Mesenchymal stem cell (in vitro differentiated cells and primary cell): ENCODE measurements around the gene GMFB.

Source experiments
- DNase-seq: peaks from one replicate; pipeline ENCODE4 v3.0.0-alpha.2; 2013
- H2AFZ ChIP-seq: one replicate; pipeline ENCODE4 v1.6.1; 2013; ENCODE audit warnings: low read depth, mild to moderate bottlenecking, control low read depth, inconsistent platforms, low read length, moderate library complexity
- H2AK5ac ChIP-seq: 2 replicates; pipeline ENCODE4 v1.6.1; 2013; ENCODE audit warnings: low read length, moderate library complexity, mild to moderate bottlenecking, inconsistent platforms; ENCODE audit not compliant: severe bottlenecking
- H2BK120ac ChIP-seq: one replicate; pipeline ENCODE4 v1.6.1; 2013; ENCODE audit warnings: low read depth, mild to moderate bottlenecking, inconsistent platforms, low read length, moderate library complexity
- H2BK12ac ChIP-seq, 2 experiments: one replicate each; pipeline ENCODE4 v1.6.1; 2013; ENCODE audit warnings: inconsistent platforms in 2 of 2, low read length in 2 of 2, mild to moderate bottlenecking in 2 of 2, moderate library complexity in 2 of 2, control low read depth in 1 of 2
- H2BK15ac ChIP-seq: one replicate; pipeline ENCODE4 v1.6.1; 2013; ENCODE audit warnings: mild to moderate bottlenecking, low read depth, inconsistent platforms; ENCODE audit not compliant: poor library complexity, severe bottlenecking
- H2BK5ac ChIP-seq: 2 replicates; pipeline ENCODE4 v1.6.1; 2013; ENCODE audit warnings: low read depth, mild to moderate bottlenecking, low read length, control low read depth, inconsistent platforms; ENCODE audit not compliant: poor library complexity, severe bottlenecking
- H3K14ac ChIP-seq, 2 experiments: one replicate each; pipeline ENCODE4 v1.6.1; 2013; ENCODE audit warnings: inconsistent platforms in 2 of 2, low read length in 2 of 2, control low read depth in 1 of 2, mild to moderate bottlenecking in 1 of 2, moderate library complexity in 1 of 2
- H3K18ac ChIP-seq, 2 experiments: one replicate each; pipeline ENCODE4 v1.6.1; 2013; ENCODE audit warnings: inconsistent platforms in 2 of 2, low read length in 2 of 2, control low read depth in 1 of 2, low read depth in 1 of 2, mild to moderate bottlenecking in 1 of 2
- H3K23ac ChIP-seq, 2 experiments: one replicate each; pipeline ENCODE4 v1.6.1; 2013; ENCODE audit warnings: inconsistent platforms in 2 of 2, low read length in 2 of 2, mild to moderate bottlenecking in 2 of 2, moderate library complexity in 2 of 2, control low read depth in 1 of 2
- H3K27ac ChIP-seq: 2 replicates; pipeline ENCODE4 v1.5.1; 2013; ENCODE audit warnings: mild to moderate bottlenecking, moderate library complexity, low read length, control low read depth, inconsistent platforms; ENCODE audit not compliant: poor library complexity, severe bottlenecking
- H3K27me3 ChIP-seq, 2 experiments: 2 replicates each; pipeline versions ENCODE4 v1.6.1 to v1.7.0; 2013; ENCODE audit warnings: low read length in 2 of 2, mild to moderate bottlenecking in 2 of 2, moderate library complexity in 2 of 2, control low read depth in 1 of 2, inconsistent platforms in 1 of 2; ENCODE audit not compliant: control insufficient read depth in 1 of 2, insufficient read depth in 1 of 2
- H3K36me3 ChIP-seq, 2 experiments: 2 replicates each; pipeline versions ENCODE4 v1.6.1 to v1.7.0; 2013; ENCODE audit warnings: low read length in 2 of 2, control low read depth in 1 of 2, inconsistent platforms in 1 of 2, low read depth in 1 of 2, mild to moderate bottlenecking in 1 of 2; ENCODE audit not compliant: insufficient read depth in 2 of 2, control insufficient read depth in 1 of 2
- H3K4ac ChIP-seq, 2 experiments: one replicate each; pipeline ENCODE4 v1.6.1; 2013; ENCODE audit warnings: inconsistent platforms in 2 of 2, low read length in 2 of 2, mild to moderate bottlenecking in 2 of 2, moderate library complexity in 2 of 2, control low read depth in 1 of 2, low read depth in 1 of 2
- H3K4me1 ChIP-seq: 2 replicates; pipeline ENCODE4 v1.6.1; 2013; ENCODE audit warnings: low read depth, low read length, control low read depth; ENCODE audit not compliant: control insufficient read depth, insufficient read depth
- H3K4me2 ChIP-seq: 2 replicates; pipeline ENCODE4 v1.6.1; 2013; ENCODE audit warnings: low read length, mild to moderate bottlenecking, inconsistent platforms; ENCODE audit not compliant: poor library complexity, severe bottlenecking
- H3K4me3 ChIP-seq, 2 experiments: 2 replicates each; pipeline versions ENCODE4 v1.5.1 to v1.7.0; 2013; ENCODE audit warnings: low read length in 2 of 2, mild to moderate bottlenecking in 2 of 2, control low read depth in 1 of 2, low read depth in 1 of 2; ENCODE audit not compliant: insufficient read depth in 1 of 2
- H3K79me1 ChIP-seq: replicated peaks from 2 replicates; pipeline ENCODE4 v1.6.1; 2013; ENCODE audit warnings: mild to moderate bottlenecking, control low read depth, low read length, inconsistent platforms; ENCODE audit not compliant: poor library complexity, severe bottlenecking
- H3K9ac ChIP-seq: 2 replicates; pipeline ENCODE4 v1.7.0; 2013; ENCODE audit warnings: mild to moderate bottlenecking, low read length, moderate library complexity
- H3K9me3 ChIP-seq: 2 replicates; pipeline ENCODE4 v1.7.0; 2013; ENCODE audit warnings: mild to moderate bottlenecking, low read length; ENCODE audit not compliant: control insufficient read depth
- H4K8ac ChIP-seq: one replicate; pipeline ENCODE4 v1.6.1; 2013; ENCODE audit warnings: inconsistent platforms, mild to moderate bottlenecking, low read length, moderate library complexity
- H4K91ac ChIP-seq: one replicate; pipeline ENCODE4 v1.6.1; 2013; ENCODE audit warnings: mild to moderate bottlenecking, low read length, inconsistent platforms
- WGBS: methylation state at CpG from one replicate; pipeline ENCODE4 v1.1.7; 2013; ENCODE audit warnings: mixed read lengths; 5-methylcytosine and 5-hydroxymethylcytosine counted together

GMFB gene

GRCh38 chr14:54472315-54472714 is 16.5 kb downstream of the GMFB start:
- Histone ChIP-seq H2BK12ac (no peak overlapping the region), H2BK15ac (no peak overlapping the region), H2AK5ac (no peak overlapping the region), H3K27me3 (no peaks in the 10 kb centered on the region), H3K9ac (no peak overlapping the region), H3K4me3 (no peak overlapping the region), H2AFZ (no peak overlapping the region), H3K14ac (no peak overlapping the region), H3K4me2 (no peak overlapping the region), H2BK120ac (no peak overlapping the region), H3K18ac (no peak overlapping the region), H3K4me1 (no peaks in the 10 kb centered on the region), H4K8ac (no peak overlapping the region), H3K79me1 (peaks cover 1% of the 10 kb centered on the region), H3K36me3 (peaks cover 11 to 55% of the 10 kb centered on the region in 2 experiments), H3K9me3 (peaks cover 12% of the 10 kb centered on the region), H3K27ac (no peak overlapping the region), H4K91ac (no peak overlapping the region), H3K23ac (no peak overlapping the region), H3K4ac (no peak overlapping the region), H2BK5ac (no peak overlapping the region)
- DNase-seq: no peak
- 100% methylated on average over 3 of the region's 4 CpGs for WGBS

- peaks cover 18% of the 10 kb centered on the region for H3K9me3 ChIP-seq
- H3K18ac ChIP-seq: no peak overlapping the region
- H3K36me3 ChIP-seq: peaks cover 11 to 49% of the 10 kb centered on the region in 2 experiments
- H3K9ac ChIP-seq: no peak overlapping the region
- H3K27ac ChIP-seq: no peak overlapping the region
- H3K4ac ChIP-seq: no peak overlapping the region
- H3K14ac ChIP-seq: no peak overlapping the region
- H2BK5ac ChIP-seq: no peak overlapping the region
- no peak overlapping the region for H3K4me3 ChIP-seq
- no peak overlapping the region for H2AK5ac ChIP-seq
- no peak overlapping the region for H2BK15ac ChIP-seq
- H4K8ac ChIP-seq: no peak overlapping the region
- 97% methylated on average over 4 of the region's 4 CpGs for WGBS
- H2BK12ac ChIP-seq: no peak overlapping the region
- DNase-seq: no peak
- no peak overlapping the region for H3K4me2 ChIP-seq
- H3K23ac ChIP-seq: no peak overlapping the region
- H3K27me3 ChIP-seq: no peaks in the 10 kb centered on the region
- no peak overlapping the region for H2BK120ac ChIP-seq
- H2AFZ ChIP-seq: no peak overlapping the region
- H3K79me1 ChIP-seq: peaks cover 1% of the 10 kb centered on the region
- no peaks in the 10 kb centered on the region for H3K4me1 ChIP-seq
- H4K91ac ChIP-seq: no peak overlapping the region
Observed at GRCh38 chr14:54471641-54472040, 17.1 kb downstream of the GMFB start.

GRCh38 chr14:54470701-54471100 is 18.1 kb downstream of the GMFB start:
- Histone ChIP-seq H3K4me2 (no peak overlapping the region), H2BK120ac (no peak overlapping the region), H3K4ac (no peak overlapping the region), H3K9me3 (peaks cover 18% of the 10 kb centered on the region), H4K91ac (no peak overlapping the region), H3K9ac (no peak overlapping the region), H3K79me1 (peaks cover 1% of the 10 kb centered on the region), H2BK5ac (no peak overlapping the region), H3K27ac (no peak overlapping the region), H3K18ac (no peak overlapping the region), H3K36me3 (peaks cover 11 to 40% of the 10 kb centered on the region in 2 experiments), H3K27me3 (no peaks in the 10 kb centered on the region), H3K14ac (no peak overlapping the region), H2AK5ac (no peak overlapping the region), H3K23ac (no peak overlapping the region), H3K4me3 (no peak overlapping the region), H2BK15ac (no peak overlapping the region), H4K8ac (no peak overlapping the region), H2AFZ (no peak overlapping the region), H2BK12ac (no peak overlapping the region), H3K4me1 (no peaks in the 10 kb centered on the region)
- 100% methylated on average over 2 of the region's 4 CpGs for WGBS
- DNase-seq: no peak

GRCh38 chr14:54467280-54467679 is 21.5 kb downstream of the GMFB start:
- no peak overlapping the region for H2BK15ac ChIP-seq
- no peak overlapping the region for H3K4ac ChIP-seq
- H3K18ac ChIP-seq: no peak overlapping the region
- H3K79me1 ChIP-seq: no peaks in the 10 kb centered on the region
- H3K14ac ChIP-seq: no peak overlapping the region
- no peak overlapping the region for H3K23ac ChIP-seq
- H2BK120ac ChIP-seq: no peak overlapping the region
- no peak overlapping the region for H2AFZ ChIP-seq
- H3K27me3 ChIP-seq: no peaks in the 10 kb centered on the region
- no peak overlapping the region for H2AK5ac ChIP-seq
- no peak overlapping the region for H3K4me2 ChIP-seq
- H3K9ac ChIP-seq: no peak overlapping the region
- peak overlapping the region in 1 of 2 experiments; percentile 25 for H3K4me3 ChIP-seq
- no peak overlapping the region for H4K8ac ChIP-seq
- H2BK12ac ChIP-seq: no peak overlapping the region
- DNase-seq: no peak
- H2BK5ac ChIP-seq: no peak overlapping the region
- H3K27ac ChIP-seq: no peak overlapping the region
- peaks cover 2% of the 10 kb centered on the region for H3K4me1 ChIP-seq
- H3K9me3 ChIP-seq: peaks cover 18% of the 10 kb centered on the region
- peaks cover 11 to 16% of the 10 kb centered on the region in 2 experiments for H3K36me3 ChIP-seq
- no peak overlapping the region for H4K91ac ChIP-seq
